Hypothalamus (tissue), 51 donors: ENCODE data around the gene RIOK2.
A peak's percentile ranks its signal among the peaks of the same experiment; 100 is the strongest.
"Not testable (repeated sequence)": the region's sequence is repeated elsewhere in the genome, so short reads cannot be mapped to it uniquely, and the experiment has no call there.

Source experiments
- DNase-seq, 51 donors: peaks; one replicate each; lab custom pipeline; 2025; lab: John Stamatoyannopoulos, UW

The RIOK2 gene

DNA sequence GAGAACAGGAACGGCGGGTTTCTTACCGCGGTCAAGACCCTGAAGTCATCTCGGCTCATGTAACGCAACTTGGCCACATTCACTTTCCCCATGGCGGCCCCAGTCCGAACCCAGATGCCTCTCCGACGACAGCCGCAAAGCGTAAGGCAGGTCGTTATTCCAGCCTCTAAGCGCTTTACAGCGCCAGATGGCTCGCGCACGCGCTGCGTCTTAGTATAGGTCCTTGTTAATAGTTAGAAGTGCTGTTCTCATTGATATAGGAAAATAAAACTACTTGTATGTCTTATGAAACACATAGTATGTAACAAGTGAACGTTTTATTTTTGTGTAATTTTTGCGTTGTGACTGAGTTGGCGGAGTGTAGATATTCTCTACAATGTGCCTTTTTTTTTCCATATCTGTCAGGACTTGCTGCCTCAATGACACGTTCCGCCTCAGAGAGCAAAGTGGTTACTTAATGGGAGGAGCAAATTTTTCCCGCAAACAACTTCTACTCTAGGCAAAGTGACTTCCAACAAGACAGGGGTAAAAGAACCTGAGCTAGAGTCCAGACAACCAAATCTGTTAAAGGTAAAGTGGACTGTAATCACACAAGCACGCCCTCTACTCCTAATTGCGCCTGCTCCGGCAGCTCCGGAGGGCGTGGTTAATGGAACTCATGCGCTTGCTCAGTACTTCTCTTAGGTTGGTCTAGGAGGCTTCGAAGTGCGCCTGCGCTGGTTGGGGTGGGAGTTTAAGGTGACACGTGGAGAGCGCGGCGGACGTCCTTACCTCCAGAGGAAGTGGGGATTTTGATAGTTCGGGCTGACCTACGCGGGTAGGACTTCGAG lies at the start of gene RIOK2:
TSS of gene RIOK2 (minus strand) at position 148 of the 830 bp plus-strand sequence. CDS start at position 92, 56 bp downstream.
- DNase-seq = peak; percentile 59 to 98 (median 83)

DNA sequence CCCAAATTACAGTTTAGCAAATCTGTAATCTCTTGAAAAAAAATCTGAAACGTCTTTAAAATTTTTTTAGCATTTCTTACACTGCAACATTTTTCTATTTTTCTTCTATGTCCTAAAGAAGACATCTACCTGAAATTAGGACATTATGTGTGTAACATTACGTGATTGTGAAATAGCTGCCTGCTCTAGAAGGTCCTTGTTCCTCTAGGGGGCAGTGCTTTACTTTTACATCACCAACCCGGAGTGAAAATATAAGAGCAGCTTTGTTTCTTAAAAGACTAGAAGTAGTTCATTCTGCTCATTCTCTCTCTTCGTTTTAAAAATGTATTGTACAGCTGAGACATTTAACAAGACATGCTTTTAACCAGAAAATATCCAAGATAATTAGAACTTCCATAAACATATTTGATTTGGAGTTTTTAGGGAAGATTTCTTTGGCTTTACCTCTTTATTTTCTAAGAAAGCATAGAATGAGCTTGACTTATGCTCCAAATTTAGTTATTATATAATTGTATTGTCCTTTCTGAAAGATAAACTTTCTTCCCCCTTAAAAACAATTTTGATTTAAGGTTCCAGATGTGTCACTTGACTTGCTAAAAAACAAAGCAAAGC lies 48.1 kb upstream of the RIOK2 start:
- peak in 16 of 51 donors; percentile 0 to 73 (median 19) for DNase-seq

DNA sequence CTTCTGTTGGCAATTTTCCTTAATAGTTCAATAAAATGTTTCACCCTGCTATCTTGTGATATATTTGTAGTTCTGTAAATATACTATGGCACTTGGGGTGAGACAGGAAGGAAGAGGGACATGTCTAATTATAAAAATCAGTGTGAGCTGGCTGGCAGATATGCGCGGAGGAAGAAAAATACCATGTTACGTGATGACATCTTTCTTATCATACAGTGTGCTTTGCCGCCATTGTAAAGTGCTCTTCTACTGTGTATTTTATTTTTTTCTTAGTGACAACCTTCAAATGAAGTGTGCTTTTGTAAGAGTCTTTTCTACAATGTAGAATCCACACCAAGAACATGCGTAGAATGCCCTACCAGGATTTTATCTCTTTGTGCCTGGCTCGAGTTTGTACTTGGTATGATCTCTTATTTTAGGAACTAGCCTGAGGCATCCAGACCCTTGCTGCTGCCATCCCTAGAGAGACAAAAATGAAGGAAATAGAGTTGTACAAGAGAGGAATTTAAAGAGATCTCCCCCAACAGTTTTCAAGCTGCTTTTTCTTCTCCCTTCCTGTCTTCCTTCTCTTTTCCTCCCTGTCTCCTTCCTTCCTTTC lies 46.7 kb upstream of the RIOK2 start:
- DNase-seq = no peak

DNA sequence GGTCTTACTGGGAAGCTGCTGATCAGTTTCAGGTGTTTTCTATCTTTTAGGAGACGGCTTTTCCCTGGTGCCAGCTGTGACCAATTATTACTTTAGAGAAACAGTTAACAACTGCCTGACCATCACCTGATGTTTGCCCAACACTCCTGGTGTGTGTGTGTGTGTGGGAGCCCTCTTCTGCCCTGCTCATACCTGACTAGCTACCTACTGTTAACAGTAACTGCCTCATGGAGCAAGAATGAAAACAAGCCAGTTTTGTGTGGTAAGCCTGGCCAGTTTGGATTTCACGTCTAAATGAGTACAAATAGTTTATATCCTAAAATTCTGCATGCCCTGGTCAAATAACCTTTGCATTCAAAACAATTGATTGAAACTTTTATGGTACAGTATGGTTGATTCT lies 46.1 kb upstream of the RIOK2 start:
- DNase-seq = no peak

DNA sequence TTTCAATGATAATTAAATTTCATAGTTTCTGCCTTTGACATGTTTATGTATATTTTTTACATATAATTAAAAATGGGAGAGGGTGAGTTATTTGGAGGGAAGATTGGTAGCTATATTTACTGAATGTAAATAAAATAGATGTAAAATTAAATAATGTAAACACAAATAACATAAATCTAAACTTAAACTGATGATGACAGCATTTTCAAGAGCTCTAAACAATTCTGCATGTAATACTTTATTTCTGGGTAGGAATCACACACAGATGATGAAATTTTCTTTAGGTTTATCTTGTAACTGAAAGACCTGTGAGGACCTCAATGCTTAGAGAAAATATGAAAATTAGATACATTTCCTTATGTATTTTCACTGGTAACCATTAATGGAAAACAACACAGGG lies 42.2 kb upstream of the RIOK2 start:
- DNase-seq = no peak

DNA sequence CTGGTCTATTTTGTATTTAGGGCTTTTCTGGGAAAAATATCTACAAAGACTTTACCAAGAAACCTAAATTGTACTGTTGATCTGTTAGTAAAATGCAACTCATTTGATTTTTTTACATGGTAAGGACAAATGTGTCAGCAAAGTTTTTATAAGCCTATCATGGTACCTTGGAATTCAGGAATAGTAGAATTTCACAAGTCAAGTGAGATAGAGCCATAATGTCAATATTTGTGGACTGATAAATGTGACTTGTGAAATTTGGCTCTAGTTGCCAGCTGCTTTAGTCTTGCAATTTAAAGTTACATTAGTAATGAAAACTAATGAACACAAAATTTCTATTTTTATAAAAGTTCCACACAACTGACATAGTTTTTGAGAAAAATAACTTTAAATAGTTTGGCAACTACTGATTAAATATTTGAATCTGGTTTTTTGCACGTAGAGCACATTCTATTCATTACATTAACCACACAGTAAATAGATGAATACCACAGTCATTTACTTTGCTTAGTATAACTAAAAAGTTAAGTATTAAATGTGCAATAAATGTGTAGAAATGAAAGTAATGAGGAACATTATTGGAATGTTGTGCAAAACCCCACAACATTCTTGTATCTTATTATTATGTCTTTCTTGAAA lies 41.2 kb upstream of the RIOK2 start:
- no peak for DNase-seq

DNA sequence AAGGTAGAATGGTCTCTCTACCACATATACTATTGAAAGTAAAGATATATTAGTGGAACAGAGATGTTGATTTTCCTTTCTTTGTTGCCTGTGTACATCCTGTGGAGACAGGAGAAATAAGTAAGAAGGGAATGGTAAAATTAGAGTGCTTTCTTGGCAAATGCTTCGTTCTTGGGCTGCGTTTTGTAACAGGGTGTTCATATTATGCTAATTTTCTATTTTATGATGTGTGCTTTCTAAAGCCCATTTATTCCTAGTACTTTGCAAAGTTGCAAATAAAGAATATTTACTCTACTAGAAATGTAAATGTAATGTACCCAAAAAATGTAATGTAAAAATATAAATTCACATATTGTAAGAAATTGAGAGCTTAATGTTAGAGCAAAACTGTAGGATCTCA lies 40.5 kb upstream of the RIOK2 start:
- no peak for DNase-seq

DNA sequence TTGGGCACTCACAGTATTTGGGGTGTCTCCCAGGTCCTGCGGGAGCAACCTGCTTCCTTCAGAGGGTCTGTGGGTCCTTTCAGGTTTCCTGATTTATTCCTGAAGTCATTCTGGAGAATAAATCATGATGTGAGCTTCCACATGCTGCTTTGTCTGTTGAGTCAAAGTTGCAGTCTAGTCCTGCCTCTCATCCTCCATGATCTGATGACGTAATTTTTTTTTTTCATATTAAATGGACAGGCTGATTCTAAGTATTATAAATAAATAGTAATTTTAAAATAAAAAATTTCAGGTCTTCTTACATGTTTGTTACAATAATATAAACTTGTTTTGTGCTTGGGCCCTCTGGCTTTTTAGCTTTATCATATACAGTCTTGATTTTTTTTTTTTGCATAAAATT lies 26.3 kb upstream of the RIOK2 start:
- no peak for DNase-seq

DNA sequence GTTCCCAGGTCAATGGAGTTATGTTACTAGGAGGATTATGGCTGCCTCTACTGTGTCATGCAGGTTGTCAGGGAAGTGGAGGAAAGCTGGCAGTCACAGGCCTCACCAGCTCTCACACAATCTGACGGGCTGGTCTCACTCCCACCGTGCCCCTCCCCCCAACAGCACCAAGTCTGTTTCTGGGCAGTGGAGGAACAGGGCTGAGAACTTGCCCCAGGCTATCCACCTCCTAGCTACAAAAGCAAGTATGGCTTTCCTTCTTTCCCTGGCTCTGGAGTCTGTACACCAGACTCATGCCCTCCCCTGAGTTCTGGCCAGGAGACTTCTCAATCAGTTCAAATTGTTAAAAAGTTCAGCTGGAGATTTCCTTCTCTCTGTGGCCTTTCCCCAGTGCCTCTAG lies 25.7 kb upstream of the RIOK2 start:
- no peak for DNase-seq

DNA sequence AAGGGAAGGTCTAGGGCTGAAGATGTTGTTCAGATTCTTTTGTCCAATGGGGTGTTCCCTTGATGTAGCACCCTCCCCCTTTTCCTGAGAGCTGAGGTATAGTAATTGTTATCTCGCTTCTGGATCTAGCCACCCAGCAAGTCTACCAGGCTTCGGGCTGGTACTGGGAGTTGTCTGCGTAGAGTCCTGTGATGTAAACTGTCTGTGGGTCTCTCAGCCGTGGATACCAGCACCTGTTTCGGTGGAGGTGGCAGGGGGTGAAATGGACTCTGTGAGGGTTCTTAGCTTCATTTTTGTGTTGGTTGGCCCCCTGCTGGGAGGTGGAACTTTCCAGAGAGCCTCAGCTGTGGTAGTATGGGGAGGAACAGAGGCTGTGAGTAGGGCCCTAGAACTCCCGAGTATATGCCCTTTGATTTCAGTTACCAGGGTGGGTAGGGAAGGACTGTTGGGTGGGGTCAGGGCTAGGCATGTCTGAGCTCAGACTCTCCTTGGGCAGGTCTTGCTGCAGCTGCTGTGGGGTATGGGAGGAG lies 25.2 kb upstream of the RIOK2 start:
- no peak for DNase-seq

DNA sequence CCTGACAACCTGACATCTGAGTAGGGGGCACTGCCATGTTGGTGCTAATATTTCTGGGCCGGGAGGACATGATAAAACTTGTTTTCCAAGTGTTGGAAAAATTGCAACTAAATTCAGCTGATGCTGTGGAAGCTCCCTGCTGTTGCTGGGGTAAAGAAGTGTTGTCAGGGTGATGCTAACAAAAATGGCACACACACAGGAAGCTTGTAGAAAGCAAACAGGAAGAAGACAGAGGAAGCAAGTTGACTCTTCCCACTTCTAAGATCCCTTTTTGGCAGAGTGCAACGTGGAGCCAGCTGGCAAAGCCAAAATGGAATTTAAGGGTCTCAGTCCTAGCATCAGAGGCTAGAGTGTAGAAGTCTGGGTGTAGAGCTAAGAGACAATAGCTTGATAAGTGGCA lies 11.3 kb upstream of the RIOK2 start:
- DNase-seq = no peak

DNA sequence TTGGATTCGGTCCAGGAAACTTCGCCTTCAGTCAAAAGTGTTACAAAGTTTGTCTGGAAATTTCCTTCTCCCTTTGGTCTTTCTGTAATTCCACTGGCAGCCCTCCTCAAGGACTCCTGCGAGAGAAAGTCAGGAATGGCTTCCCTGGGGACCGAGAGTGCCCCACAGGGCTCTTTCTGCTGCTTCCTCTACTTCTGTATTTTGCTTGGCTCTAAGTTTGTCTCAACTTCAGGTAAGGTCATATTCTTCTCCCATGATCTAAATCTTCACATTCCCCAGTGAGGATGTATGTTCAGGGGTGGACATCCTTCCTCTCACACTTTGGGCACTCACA lies 10.3 kb upstream of the RIOK2 start:
- no peak for DNase-seq

DNA sequence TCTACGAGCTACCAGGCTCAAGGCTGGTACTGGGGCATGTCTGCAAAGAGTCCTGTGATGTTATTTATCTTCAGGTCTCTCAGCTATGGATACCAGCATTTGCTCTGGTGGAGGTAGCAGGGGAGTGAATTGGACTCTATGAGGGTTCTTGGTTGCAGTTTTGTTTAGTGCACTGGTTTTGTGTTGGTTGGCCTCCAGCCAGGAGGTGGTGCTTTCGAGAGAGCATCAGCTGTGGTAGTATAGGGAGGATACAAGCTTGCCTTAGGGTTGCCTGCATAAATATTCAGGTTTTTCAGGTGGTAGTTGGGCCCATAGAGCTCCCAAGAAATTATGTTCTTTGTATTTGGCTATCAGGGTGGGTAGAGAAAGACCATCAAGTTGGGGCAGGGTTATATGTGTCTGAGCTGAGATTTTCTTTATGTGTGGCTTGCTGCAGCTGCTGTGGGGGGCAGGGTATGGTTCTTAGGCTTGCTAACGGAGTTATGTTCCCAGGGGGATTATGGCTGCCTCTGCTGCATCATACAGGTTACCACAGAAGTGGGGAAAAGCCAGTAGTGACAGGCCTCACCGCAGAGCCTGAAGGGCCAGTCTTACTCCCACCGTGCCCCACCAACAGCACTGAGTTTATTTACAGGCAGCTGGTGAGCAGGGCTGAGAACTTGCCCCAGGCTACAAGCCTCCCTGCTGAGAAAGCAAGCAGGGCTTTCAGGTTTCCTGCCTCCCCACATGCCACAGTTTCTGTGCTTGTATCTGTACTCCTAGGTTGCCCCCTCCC lies 9.7 kb upstream of the RIOK2 start:
- DNase-seq = no peak

DNA sequence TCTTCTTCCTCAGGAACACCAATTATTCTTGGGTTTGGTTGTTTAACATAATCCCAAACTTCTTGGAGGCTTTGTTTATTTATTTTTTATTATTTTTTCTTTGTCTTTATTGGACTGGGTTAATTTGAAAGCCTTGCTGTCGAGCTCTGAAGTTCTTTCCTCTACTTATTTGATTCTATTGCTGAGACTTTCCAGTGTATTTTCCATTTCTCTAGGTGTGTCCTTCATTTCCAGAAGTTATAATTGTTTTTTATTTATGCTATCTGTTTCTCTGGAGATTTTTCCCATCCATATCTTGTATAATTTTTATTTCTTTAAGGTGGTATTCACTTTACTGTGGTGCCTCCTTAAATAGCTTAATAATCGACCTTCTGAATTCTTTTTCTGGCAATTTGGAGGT lies 8.8 kb upstream of the RIOK2 start:
- DNase-seq = no peak

DNA sequence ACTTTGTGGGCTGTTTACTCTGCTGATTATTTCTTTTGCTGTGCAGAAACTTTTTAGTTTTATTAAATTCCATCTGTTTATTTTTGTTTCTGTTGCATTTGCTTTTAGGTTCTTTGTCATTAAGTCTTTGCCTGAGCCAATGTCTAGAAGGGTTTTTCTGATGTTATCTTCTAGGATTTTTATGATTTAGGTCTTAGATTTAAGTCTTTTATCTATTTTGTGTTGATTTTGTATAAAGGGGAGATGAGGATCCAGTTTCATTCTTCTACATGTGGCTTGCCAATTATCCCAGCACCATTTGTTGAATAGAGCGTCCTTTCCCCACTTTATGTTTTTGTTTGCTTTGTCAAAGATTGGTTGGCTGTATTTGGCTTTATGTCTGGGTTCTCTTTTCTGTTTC lies 6.5 kb upstream of the RIOK2 start:
- DNase-seq = not testable (repeated sequence)

DNA sequence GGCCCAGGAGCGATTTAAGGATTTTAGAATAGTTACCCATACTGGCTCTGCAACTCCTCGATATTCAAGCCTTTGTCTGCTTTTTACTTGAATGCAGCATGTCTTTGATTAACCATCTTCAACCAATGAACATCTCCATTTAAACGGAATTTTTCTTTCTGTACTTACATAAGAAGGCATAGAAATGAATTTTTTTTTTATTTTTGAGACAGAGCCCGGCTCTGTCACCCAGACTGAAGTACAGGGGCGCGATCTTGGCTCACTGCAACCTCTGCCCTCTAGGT lies 825 bp upstream of the RIOK2 start:
- DNase-seq = no peak

DNA sequence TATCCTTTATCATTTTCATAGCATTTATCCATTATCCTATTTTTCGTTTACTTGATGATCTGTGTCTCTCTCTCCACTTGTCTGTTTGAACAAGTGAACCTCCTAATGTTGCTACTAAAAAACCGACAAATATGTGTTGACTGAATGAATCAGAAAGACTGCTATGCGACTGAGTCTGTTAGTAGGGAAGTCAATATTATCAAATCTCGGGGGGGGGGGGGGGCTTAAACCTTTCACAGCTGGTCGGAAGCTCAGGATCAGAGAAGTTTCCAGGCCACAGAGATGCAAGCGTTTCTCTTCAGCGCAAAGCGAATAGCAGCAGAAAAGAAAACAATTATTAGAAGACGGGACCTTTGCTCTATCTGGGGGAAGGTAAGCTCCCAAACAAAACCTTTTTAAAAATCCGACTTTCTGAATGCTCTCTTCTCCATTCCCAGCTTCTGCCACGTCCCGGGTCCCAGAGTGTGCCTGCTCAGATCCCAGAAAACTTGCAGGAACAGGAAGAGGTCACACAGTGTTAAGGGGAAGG lies 412 bp downstream of the RIOK2 start:
- DNase-seq = no peak

DNA sequence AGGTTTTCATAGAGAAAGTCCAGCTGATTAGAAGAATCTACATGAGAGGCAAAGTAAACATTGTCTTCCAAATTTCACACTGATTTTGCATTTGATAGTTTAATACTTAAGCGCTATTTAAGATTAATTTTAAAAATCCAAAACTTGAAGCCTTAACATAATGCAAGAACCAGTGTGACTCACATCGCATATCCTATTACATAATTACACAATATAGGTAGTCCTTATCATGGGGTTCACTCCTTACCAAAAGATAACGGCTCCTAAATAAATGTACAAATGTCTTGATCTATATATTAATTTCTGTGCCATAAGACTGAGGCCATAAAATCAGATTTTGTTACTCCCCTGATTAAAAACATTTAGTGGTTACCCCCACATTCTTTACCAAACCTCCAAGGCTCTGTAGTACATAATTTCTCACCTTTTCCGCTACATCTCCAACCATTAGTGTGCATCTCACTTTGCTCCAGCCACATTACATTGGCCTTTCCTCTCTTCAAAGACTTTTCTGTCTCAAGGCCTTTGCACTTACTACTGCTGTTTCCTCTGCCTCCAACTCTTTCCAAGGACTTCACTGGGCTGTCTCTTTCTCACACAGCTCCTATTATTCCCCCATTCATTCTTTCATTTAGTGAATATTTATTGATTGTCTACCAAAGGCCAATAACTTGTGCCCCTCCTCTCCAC lies 1.0 kb downstream of the RIOK2 start:
- DNase-seq = no peak

DNA sequence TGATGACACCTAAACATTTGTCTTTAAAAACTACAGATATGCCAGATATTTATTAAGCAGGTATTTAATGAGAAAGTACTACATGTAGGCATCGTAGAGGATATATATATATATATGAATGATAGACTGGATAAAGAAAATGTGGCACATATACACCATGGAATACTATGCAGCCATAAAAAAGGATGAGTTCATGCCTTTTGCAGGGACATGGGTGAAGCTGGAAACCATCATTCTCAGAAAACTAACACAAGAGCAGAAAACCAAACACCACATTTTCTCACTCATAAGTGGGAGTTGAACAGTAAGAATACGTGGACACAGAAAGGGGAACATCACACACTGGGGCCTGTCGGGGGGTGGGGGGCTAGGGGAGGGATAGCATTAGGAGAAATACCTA lies 3.6 kb downstream of the RIOK2 start:
- not testable (repeated sequence) for DNase-seq

DNA sequence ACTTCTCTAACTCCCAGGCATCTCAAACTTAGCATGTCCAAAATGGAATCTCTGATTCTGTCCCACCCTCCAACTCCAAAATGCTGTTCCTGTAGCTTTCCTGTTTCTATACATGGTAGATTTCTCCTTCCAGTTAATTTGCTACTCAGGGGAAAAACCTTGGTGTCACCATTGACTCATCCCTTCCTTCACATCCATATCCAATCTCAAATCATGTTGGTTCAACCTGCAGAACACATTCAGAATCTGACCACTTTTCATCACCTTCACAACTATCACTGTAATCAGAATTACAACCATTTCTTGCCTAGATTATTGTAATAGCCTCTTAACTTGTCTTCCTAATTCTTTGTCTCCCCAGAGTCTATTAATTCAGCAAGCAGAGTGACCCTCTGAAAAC lies 10.8 kb downstream of the RIOK2 start:
- DNase-seq = no peak
